H1 (cell line): Measurements from ENCODE around the gene CEBPB. TPM values are rescaled to one million over a fixed set of nuclear protein-coding genes. Genes with fewer than 3 reads are reported as not detected.

ENCODE experiments used
- CTCF ChIA-PET: fragments of 300-600 bp; sonication (Branson Sonifier 250); formaldehyde crosslinking; loops from one replicate; lab custom pipeline; 2021; ENCODE audit not compliant: partially characterized antibody; lab: Charles Lee
- POLR2A ChIA-PET: fragments of 300-600 bp; sonication (Branson Sonifier 250); formaldehyde crosslinking; loops from one replicate; lab custom pipeline; 2021; ENCODE audit warnings: inconsistent platforms; ENCODE audit not compliant: partially characterized antibody; lab: Charles Lee
- DNase-seq, 2 experiments: peaks; one replicate each; pipeline versions ENCODE4 v3.0.0 to v3.0.0-alpha.2; 2010 to 2022; ENCODE audit warnings: low spot score in 2 of 2, low read depth in 1 of 2, mixed read lengths in 1 of 2
- FAIRE-seq: peaks from 2 replicates; lab custom pipeline; 2011; peaks lifted over from hg19 to GRCh38; lab: Jason Lieb, UNC
- H2AFZ ChIP-seq: 2 replicates; pipeline ENCODE4 v1.8.1; 2012; ENCODE audit warnings: low read length, inconsistent platforms
- H2AK5ac ChIP-seq: 2 replicates; pipeline ENCODE4 v1.6.1; 2013; ENCODE audit warnings: low read depth, low read length
- H2BK120ac ChIP-seq: replicated peaks from 2 replicates; pipeline ENCODE3; 2013; ENCODE audit warnings: low read depth, low read length, inconsistent platforms
- H2BK12ac ChIP-seq: 2 replicates; pipeline ENCODE4 v1.6.1; 2013; ENCODE audit warnings: low read depth, low read length
- H2BK15ac ChIP-seq: 2 replicates; pipeline ENCODE4 v1.6.1; 2013; ENCODE audit warnings: low read length
- H2BK20ac ChIP-seq: 2 replicates; pipeline ENCODE4 v1.6.1; 2013; ENCODE audit warnings: low read length
- H2BK5ac ChIP-seq: 2 replicates; pipeline ENCODE4 v1.6.1; 2013; ENCODE audit warnings: low read depth, low read length
- H3K14ac ChIP-seq: 2 replicates; pipeline ENCODE4 v1.6.1; 2013; ENCODE audit warnings: inconsistent platforms; ENCODE audit not compliant: insufficient read length
- H3K18ac ChIP-seq: 2 replicates; pipeline ENCODE4 v1.6.1; 2013; ENCODE audit warnings: low read length; ENCODE audit errors: extremely low read depth
- H3K23ac ChIP-seq: 2 replicates; pipeline ENCODE4 v1.6.1; 2013; ENCODE audit warnings: inconsistent platforms; ENCODE audit not compliant: insufficient read length
- H3K23me2 ChIP-seq: 2 replicates; pipeline ENCODE4 v1.6.1; 2013; ENCODE audit warnings: low read depth, low read length
- H3K27ac ChIP-seq: 2 replicates; pipeline ENCODE4 v1.6.1; 2011; ENCODE audit warnings: low read depth, low read length, inconsistent platforms
- H3K27me3 ChIP-seq, 4 experiments: replicated peaks in 1 of 4; 1 replicate in 1 of 4; 2 replicates in 3 of 4; pipeline versions ENCODE4 v1.6.1 to v1.8.1; 2011 to 2013; ENCODE audit warnings: low read length in 3 of 4, mild to moderate bottlenecking in 3 of 4, inconsistent platforms in 2 of 4, mixed read lengths in 2 of 4, moderate library complexity in 1 of 4; ENCODE audit not compliant: control insufficient read depth in 3 of 4, insufficient read depth in 3 of 4; ENCODE audit errors: extremely low read depth in 1 of 4
- H3K36me3 ChIP-seq, 4 experiments: 2 replicates each; pipeline versions ENCODE4 v1.6.1 to v1.8.1; 2011 to 2013; ENCODE audit warnings: mild to moderate bottlenecking in 4 of 4, low read length in 3 of 4, moderate library complexity in 2 of 4, control low read depth in 1 of 4, inconsistent platforms in 1 of 4; ENCODE audit not compliant: insufficient read depth in 4 of 4, control insufficient read depth in 2 of 4
- H3K4ac ChIP-seq: replicated peaks from 2 replicates; pipeline ENCODE3; 2013; ENCODE audit warnings: low read length, low read depth, mixed read lengths, inconsistent platforms; ENCODE audit not compliant: insufficient read length
- H3K4me1 ChIP-seq, 4 experiments: replicated peaks in 1 of 4; 1 replicate in 1 of 4; 2 replicates in 3 of 4; pipeline versions ENCODE4 v1.6.1 to v1.8.1; 2011 to 2013; ENCODE audit warnings: low read length in 3 of 4, inconsistent platforms in 2 of 4, mixed read lengths in 1 of 4; ENCODE audit not compliant: insufficient read depth in 4 of 4, control insufficient read depth in 3 of 4
- H3K4me2 ChIP-seq, 2 experiments: 2 replicates each; pipeline versions ENCODE4 v1.6.1 to v1.8.1; 2011 to 2013; ENCODE audit warnings: low read depth in 2 of 2, low read length in 2 of 2, control low read depth in 1 of 2, inconsistent platforms in 1 of 2, mild to moderate bottlenecking in 1 of 2; ENCODE audit not compliant: insufficient read depth in 1 of 2
- H3K4me3 ChIP-seq, 4 experiments: fragments of 200-600, 300-600 bp in 1 of 4; sonication (generic), shearing (Covaris generic), sonication (Bioruptor Twin) in 1 of 4; 2 replicates each; pipeline versions ENCODE4 v1.5.1 to v1.8.1; 2011 to 2016; ENCODE audit warnings: low read length in 4 of 4, low read depth in 3 of 4, control low read depth in 2 of 4, inconsistent platforms in 2 of 4, mild to moderate bottlenecking in 2 of 4, mixed read lengths in 1 of 4, moderate library complexity in 1 of 4; ENCODE audit not compliant: insufficient read depth in 2 of 4; ENCODE audit errors: extremely low read depth in 1 of 4
- H3K56ac ChIP-seq: replicated peaks from 2 replicates; pipeline ENCODE3; 2013; ENCODE audit warnings: low read depth, mild to moderate bottlenecking, mixed read lengths, low read length, inconsistent platforms; ENCODE audit not compliant: insufficient read length
- H3K79me1 ChIP-seq: 2 replicates; pipeline ENCODE4 v1.6.1; 2013; ENCODE audit warnings: low read depth, low read length, control low read depth
- H3K79me2 ChIP-seq, 2 experiments: 2 replicates each; pipeline versions ENCODE4 v1.6.1 to v1.8.1; 2012 to 2013; ENCODE audit warnings: low read length in 2 of 2, mild to moderate bottlenecking in 2 of 2, inconsistent platforms in 1 of 2; ENCODE audit not compliant: insufficient read depth in 2 of 2, control insufficient read depth in 1 of 2
- H3K9ac ChIP-seq, 4 experiments: replicated peaks in 1 of 4; 1 replicate in 1 of 4; 2 replicates in 3 of 4; pipeline versions ENCODE4 v1.6.1 to v1.8.1; 2011 to 2013; ENCODE audit warnings: low read depth in 3 of 4, low read length in 3 of 4, control low read depth in 2 of 4, mild to moderate bottlenecking in 2 of 4, moderate library complexity in 2 of 4, inconsistent platforms in 1 of 4; ENCODE audit errors: extremely low read depth in 1 of 4
- H3K9me3 ChIP-seq, 2 experiments: 2 replicates each; pipeline versions ENCODE4 v1.6.1 to v1.8.1; 2012 to 2013; ENCODE audit warnings: mild to moderate bottlenecking in 2 of 2, moderate library complexity in 2 of 2, control low read depth in 1 of 2, inconsistent platforms in 1 of 2, low read depth in 1 of 2, low read length in 1 of 2, mixed read lengths in 1 of 2; ENCODE audit not compliant: insufficient read depth in 2 of 2
- H4K20me1 ChIP-seq, 2 experiments: replicated peaks in 1 of 2; 2 replicates each; pipeline versions ENCODE3 to v1.8.1; 2011 to 2013; ENCODE audit warnings: inconsistent platforms in 2 of 2, low read length in 2 of 2, mild to moderate bottlenecking in 1 of 2; ENCODE audit not compliant: insufficient read depth in 2 of 2, control insufficient read depth in 1 of 2
- H4K5ac ChIP-seq: 2 replicates; pipeline ENCODE4 v1.6.1; 2013; ENCODE audit warnings: low read length, low read depth, mixed read lengths, inconsistent platforms; ENCODE audit not compliant: insufficient read length
- H4K8ac ChIP-seq: 2 replicates; pipeline ENCODE4 v1.8.0; 2013; ENCODE audit warnings: mild to moderate bottlenecking, moderate library complexity, low read length, inconsistent platforms; ENCODE audit not compliant: insufficient read depth; ENCODE audit errors: extremely low read depth
- H4K91ac ChIP-seq: replicated peaks from 2 replicates; pipeline ENCODE3; 2013; ENCODE audit warnings: low read length, mixed read lengths, inconsistent platforms; ENCODE audit not compliant: insufficient read length
- BACH1 ChIP-seq: IDR thresholded peaks from 2 replicates; pipeline ENCODE4 v1.6.1; 2012; ENCODE audit warnings: low read length, improper control_type of control experiment
- CTCF ChIP-seq, 3 experiments: IDR thresholded peaks; 1 replicate in 2 of 3; 2 replicates in 1 of 3; pipeline versions ENCODE4 v1.5.1 to v1.6.1; 2011; ENCODE audit warnings: low read length in 3 of 3, mild to moderate bottlenecking in 3 of 3, inconsistent platforms in 2 of 3, low read depth in 1 of 3, moderate library complexity in 1 of 3; ENCODE audit not compliant: insufficient read depth in 1 of 3; ENCODE audit errors: control extremely low read depth in 1 of 3
- SAP30 ChIP-seq: fragments of 300-600 bp; sonication (generic); IDR thresholded peaks from 2 replicates; pipeline ENCODE4 v1.7.1; 2012; ENCODE audit warnings: low read length, moderate library complexity, mild to moderate bottlenecking, inconsistent platforms; ENCODE audit not compliant: insufficient read depth, insufficient replicate concordance
- YY1 ChIP-seq: IDR thresholded peaks from 2 replicates; pipeline ENCODE4 v1.6.1; 2011; ENCODE audit warnings: low read depth, mild to moderate bottlenecking, low read length
- WGBS, 2 experiments: shearing (Covaris generic) in 1 of 2; methylation state at CpG; one replicate each; pipeline versions ENCODE4 v1.1.6 to v1.1.7; 2013 to 2015; ENCODE audit warnings: low lambda C conversion rate in 2 of 2, mixed read lengths in 2 of 2, inconsistent platforms in 1 of 2, low coverage in 1 of 2, missing lambda C conversion rate in 1 of 2; ENCODE audit not compliant: insufficient replicate concordance in 2 of 2, insufficient coverage in 1 of 2, insufficient read length in 1 of 2; ENCODE audit errors: extremely low coverage in 1 of 2, missing lambda C conversion rate in 1 of 2; 5-methylcytosine and 5-hydroxymethylcytosine counted together
- polyA plus RNA-seq, 7 experiments: library from polyadenylated mRNA; depleted of rRNA in 3 of 7; stranded (reverse) in 5 of 7; unstranded in 2 of 7; fragments of >200 nt in 5 of 7; fragments of 200-250 nt in 2 of 7; gene quantifications; 1 replicate in 5 of 7; 2 replicates in 1 of 7; 4 replicates in 1 of 7; pipeline versions ENCODE4 v1.2.1 to v1.2.3, GENCODE V29; 2011 to 2013; ENCODE audit warnings: missing spikeins in 2 of 7, mixed read lengths in 2 of 7
- total RNA-seq: library from RNA; stranded (reverse); fragmentation: NEBNext Ultra II Directional; extraction: Animal tissue kit (Norgen Biotek cat#: 25700); gene quantifications from 2 replicates; pipeline ENCODE4 v1.2.1, GENCODE V29; 2021

CEBPB gene
- total and polyA plus RNA-seq, 2 of the 8 experiments (the other 6 are each of a cell fraction or from before 2014, with no cell fraction given): 7.1 to 24.1 TPM

GRCh38 chr20:50214226-50215024, 23.8 kb downstream of the CEBPB start:
- Histone ChIP-seq H3K4me3 (no peak overlapping the region), H4K20me1 (no peaks in the 10 kb centered on the region), H3K79me1 (no peaks in the 10 kb centered on the region), H2BK20ac (no peak overlapping the region), H3K23ac (no peak overlapping the region), H3K79me2 (no peaks in the 10 kb centered on the region), H4K5ac (no peak overlapping the region), H4K91ac (no peak overlapping the region), H3K9me3 (no peaks in the 10 kb centered on the region), H2AFZ (no peak overlapping the region), H3K18ac (no peak overlapping the region), H3K14ac (no peak overlapping the region), H2BK120ac (no peak overlapping the region), H3K23me2 (no peaks in the 10 kb centered on the region; the same call in 1 of the 2 replicates), H2BK15ac (no peak overlapping the region), H3K27me3 (no peaks in the 10 kb centered on the region; a peak in 1 of 7 replicates), H3K9ac (no peak overlapping the region), H3K36me3 (no peaks in the 10 kb centered on the region), H3K56ac (no peak overlapping the region), H2AK5ac (no peak overlapping the region), H3K4me2 (no peak overlapping the region), H3K4me1 (peaks cover 0 to 7% (median 0%) of the 10 kb centered on the region in 4 experiments; a peak in 1 of 7 replicates), H2BK12ac (no peak overlapping the region), H3K27ac (no peak overlapping the region), H3K4ac (no peak overlapping the region), H2BK5ac (no peak overlapping the region; the same call in 1 of the 2 replicates), H4K8ac (peak overlapping the region; percentile 31; the same call in 1 of the 2 replicates)
- DNase-seq (no peak), FAIRE-seq (no peak)
- CTCF ChIA-PET: interaction anchor here (0.6 to 2.0 kb wide), 7 partner anchors 10 to 220 kb away, joined by 3 to 6 read pairs (median 3); no protein-coding TSS in a partner anchor
- POLR2A ChIA-PET: interaction anchor here (2.0 kb wide), 1 partner anchor 23 kb away, joined by 8 read pairs; the partner anchor contains the start of gene CEBPB
- TF ChIP-seq CTCF (IDR thresholded peaks at IDR 0.05; ENCODE audit: control extremely low read depth in 1 of 3, insufficient read depth in 1 of 3, low read depth in 1 of 3, low read length in 3 of 3): no peak
- no peak for TF ChIP-seq SAP30
- TF ChIP-seq BACH1: no peak
- TF ChIP-seq YY1: no peak
- 89% methylated on average over 9 of the region's 9 CpGs; no CpG with 5 or more reads in 1 of the 2 experiments for WGBS, 2 experiments
